GM21576 (cell line): ENCODE data around the gene LOC101059915.

Experiments used
- ATAC-seq: cut with Tn5 transposase; IDR thresholded peaks from one replicate; pipeline ENCODE4 v1.9.1; 2021; ENCODE audit warnings: mild to moderate bottlenecking, moderate library complexity; ENCODE audit not compliant: unreplicated experiment

LOC101059915 gene

GRCh38 chrX:71667328-71668247, at the start of gene LOC101059915:
Gene LOC101059915 (plus strand): TSS chrX:71667546.
- no peak for ATAC-seq

GRCh38 chrX:71617742-71618141, 49.6 kb upstream of the LOC101059915 start:
- no peak for ATAC-seq

- peak; percentile 56 for ATAC-seq
Observed at GRCh38 chrX:71618303-71618721, 49.0 kb upstream of the LOC101059915 start, which contains the start of gene CXCR3. Gene CXCR3 (minus strand): TSS chrX:71618511. CDS start chrX:71618449, 62 bp downstream.

GRCh38 chrX:71618787-71619186, 48.6 kb upstream of the LOC101059915 start:
- ATAC-seq: no peak

DNA sequence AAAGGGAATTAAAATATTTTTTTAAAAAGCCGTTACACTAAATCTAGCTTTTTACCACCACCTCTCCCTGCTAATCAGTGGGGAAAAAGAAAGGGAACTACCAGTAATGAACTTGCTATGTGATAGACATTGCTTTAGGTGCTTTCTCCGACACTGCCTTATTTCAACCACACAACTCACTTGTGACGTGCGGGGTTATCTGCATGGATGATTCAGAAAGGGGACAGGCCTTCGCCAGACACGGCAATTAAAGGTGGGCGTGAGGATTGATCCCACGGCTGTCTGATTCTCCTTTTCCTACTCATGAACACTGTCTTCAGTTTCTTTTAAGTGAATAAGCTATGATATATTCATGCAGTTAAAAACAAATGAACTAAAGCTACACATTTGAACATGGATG, 48.2 kb upstream of the LOC101059915 start:
- ATAC-seq: no peak

DNA sequence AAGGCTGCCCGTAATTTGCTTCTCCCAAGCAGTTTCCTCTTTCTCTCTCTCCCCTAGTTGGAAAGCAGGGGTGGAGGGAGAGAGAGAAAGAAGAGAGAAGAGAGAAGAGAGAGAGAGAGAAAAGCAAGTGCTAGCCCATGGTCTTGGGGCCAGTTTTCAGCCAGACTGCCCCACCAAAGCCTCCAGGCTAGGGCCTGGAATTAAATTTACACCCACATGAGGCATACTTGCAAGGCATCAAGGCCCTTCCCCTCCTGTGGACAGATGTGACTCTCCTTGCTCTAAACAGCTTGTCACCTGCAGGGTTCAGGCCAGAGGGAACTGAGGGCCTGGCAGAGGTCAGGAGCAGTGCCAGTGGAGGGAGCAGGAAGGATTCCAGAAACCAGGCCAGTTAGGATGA, 47.4 kb upstream of the LOC101059915 start:
- no peak for ATAC-seq

GRCh38 chrX:71621603-71622002, 45.7 kb upstream of the LOC101059915 start:
- ATAC-seq: no peak

- no peak for ATAC-seq
Observed at GRCh38 chrX:71622032-71622575, 45.2 kb upstream of the LOC101059915 start.

- ATAC-seq: peak; percentile 45
Observed at GRCh38 chrX:71622576-71623450, 44.5 kb upstream of the LOC101059915 start.

DNA sequence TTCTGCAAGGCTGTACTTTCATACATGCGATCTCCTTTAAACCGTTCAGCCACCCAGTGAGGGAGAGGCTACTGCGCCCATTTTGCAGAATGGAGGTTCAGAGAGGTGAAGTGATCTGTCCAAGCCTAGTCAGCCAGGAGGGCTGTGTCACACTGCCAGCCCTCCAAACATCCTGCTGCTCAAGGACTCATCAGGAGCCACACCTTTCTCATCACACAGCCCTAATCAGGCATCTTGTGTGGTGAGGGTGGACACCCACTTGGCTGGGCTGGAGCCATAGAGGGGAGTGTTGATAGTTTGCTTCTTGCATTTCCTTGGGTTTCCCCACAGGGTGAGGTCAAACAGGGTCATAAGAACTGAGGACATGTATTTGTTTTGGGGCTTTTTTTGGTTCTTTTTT, 43.6 kb upstream of the LOC101059915 start:
- ATAC-seq: no peak

- no peak for ATAC-seq
Observed at GRCh38 chrX:71625471-71625870, 41.9 kb upstream of the LOC101059915 start.

DNA sequence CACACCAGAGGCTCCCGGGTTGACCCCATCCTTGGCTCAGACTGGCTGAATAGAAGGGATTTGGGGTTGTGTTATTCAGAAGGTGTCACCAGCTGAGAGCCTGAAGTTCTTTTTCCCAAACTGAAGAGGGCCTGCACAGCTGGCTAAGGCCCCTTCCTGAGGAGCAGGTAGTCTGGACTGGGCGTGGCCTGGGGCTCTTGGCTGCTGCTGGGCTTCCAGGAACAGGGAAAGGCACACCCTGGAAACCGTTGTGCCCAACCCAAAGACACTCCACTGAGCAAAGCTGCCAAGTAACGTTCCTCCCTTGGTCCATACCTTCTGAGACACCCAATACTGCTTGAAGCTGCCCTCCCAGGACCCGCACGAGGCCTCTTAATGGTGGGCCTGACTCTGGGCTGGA, 40.8 kb upstream of the LOC101059915 start:
- no peak for ATAC-seq

DNA sequence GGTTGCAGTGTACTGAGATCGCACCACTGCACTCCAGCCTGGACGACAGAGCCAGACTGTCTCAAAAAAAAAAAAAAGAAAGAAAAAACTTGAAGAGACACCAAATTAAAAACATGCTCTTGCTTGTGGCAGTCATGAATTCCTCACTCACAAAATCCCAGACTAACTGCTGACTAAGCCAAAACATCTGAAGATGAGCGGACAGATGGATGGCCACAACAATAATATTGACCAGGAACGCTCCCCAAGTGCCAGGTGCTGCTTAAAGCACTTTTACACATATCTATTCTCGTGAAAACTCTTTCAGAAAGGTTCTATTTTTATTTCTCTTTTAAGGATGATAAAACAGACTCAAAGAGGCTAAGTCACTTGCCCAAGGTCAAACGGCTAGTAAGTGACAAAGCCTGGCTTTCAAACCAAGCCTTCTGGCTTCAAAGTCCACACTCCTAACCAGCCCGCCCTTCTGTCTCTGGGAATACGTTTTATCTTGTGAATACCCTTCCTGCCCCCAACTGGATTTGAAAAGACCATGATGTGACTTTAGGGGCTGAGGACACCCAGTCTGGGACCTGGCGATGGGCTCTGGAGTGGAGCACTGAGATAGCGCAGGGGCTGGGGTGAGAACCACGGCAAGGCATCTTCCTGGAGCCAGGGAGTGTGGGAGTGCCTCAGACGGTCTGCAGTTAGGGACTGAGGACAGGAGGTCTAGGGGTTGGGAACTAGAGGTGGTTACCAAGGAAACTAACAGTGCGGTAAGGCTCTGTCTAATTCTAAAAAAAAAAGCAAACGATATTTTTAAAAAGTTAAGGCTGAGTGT, 39.5 kb upstream of the LOC101059915 start:
- no peak for ATAC-seq

DNA sequence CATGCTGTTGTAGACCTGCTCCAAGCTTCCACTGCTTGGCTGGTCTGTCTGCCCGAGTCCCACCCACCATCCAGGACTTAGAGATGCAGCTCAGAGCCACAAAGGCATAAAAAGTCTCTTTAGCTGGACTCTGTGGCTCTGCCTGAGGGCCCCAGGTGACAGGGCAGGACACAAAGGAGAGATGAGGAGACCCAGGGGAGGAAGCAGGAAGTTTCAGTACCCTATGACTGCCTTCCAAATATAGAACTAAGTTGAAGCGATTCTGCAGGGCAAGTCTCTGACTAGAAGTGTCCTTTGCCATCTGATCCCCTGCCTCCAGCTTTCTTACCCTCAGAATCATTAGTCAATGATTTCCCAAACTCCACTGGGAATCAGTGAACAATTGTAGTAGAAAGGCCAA, 37.9 kb upstream of the LOC101059915 start:
- ATAC-seq: peak; percentile 75

GRCh38 chrX:71632923-71633657, 34.3 kb upstream of the LOC101059915 start:
- ATAC-seq: no peak

- ATAC-seq: no peak
Observed at GRCh38 chrX:71634366-71634765, 33.0 kb upstream of the LOC101059915 start.

GRCh38 chrX:71636438-71637252, 30.7 kb upstream of the LOC101059915 start:
- ATAC-seq: no peak

- ATAC-seq: no peak
Observed at GRCh38 chrX:71637253-71637618, 30.1 kb upstream of the LOC101059915 start.

DNA sequence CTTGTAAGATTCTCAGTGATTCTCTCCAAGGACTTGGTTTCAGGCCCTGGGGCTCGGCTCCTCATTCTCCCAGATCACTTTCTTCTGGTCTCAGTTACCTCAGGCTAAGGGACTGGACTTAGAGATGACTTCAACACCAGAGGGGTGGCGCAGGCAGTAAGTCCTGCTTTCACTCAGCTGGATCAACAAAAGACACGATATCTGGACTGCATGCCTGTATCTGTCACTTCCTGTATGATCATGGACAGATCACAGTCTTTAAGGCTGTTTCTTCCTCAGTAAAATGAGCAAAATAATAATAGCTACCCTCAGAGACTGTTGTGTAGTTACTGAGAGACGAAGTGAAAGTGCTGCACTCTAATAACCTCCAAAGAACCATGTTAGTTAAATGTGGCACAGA, 29.5 kb upstream of the LOC101059915 start:
- no peak for ATAC-seq
